Effector memory CD4-positive, alpha-beta T cell (primary cell): ENCODE data around the gene TUB.

ENCODE experiments used
- DNase-seq, 3 donors: peaks; one replicate each; pipeline ENCODE4 v3.0.0-alpha.2; 2020
- H3K27ac ChIP-seq: 2 replicates; pipeline ENCODE4 v1.7.0; 2013; ENCODE audit warnings: mild to moderate bottlenecking, low read length, moderate library complexity; ENCODE audit not compliant: insufficient read depth, poor library complexity, severe bottlenecking
- H3K27me3 ChIP-seq: replicated peaks from 2 replicates; pipeline ENCODE4 v1.7.0; 2013; ENCODE audit warnings: mild to moderate bottlenecking, low read length; ENCODE audit not compliant: insufficient read depth, control insufficient read depth, poor library complexity, severe bottlenecking
- H3K36me3 ChIP-seq: 2 replicates; pipeline ENCODE4 v1.7.0; 2013; ENCODE audit warnings: mild to moderate bottlenecking, low read length, moderate library complexity; ENCODE audit not compliant: control insufficient read depth, insufficient read depth
- H3K4me1 ChIP-seq: 2 replicates; pipeline ENCODE4 v1.7.0; 2013; ENCODE audit warnings: low read length, mild to moderate bottlenecking; ENCODE audit not compliant: control insufficient read depth, insufficient read depth, poor library complexity, severe bottlenecking
- H3K4me3 ChIP-seq: 2 replicates; pipeline ENCODE4 v1.7.0; 2013; ENCODE audit warnings: low read length, low read depth, mild to moderate bottlenecking; ENCODE audit not compliant: insufficient read depth, poor library complexity, severe bottlenecking
- H3K9me3 ChIP-seq: 2 replicates; pipeline ENCODE4 v1.7.0; 2013; ENCODE audit warnings: mild to moderate bottlenecking, low read length, moderate library complexity; ENCODE audit not compliant: control insufficient read depth

The TUB gene

DNA sequence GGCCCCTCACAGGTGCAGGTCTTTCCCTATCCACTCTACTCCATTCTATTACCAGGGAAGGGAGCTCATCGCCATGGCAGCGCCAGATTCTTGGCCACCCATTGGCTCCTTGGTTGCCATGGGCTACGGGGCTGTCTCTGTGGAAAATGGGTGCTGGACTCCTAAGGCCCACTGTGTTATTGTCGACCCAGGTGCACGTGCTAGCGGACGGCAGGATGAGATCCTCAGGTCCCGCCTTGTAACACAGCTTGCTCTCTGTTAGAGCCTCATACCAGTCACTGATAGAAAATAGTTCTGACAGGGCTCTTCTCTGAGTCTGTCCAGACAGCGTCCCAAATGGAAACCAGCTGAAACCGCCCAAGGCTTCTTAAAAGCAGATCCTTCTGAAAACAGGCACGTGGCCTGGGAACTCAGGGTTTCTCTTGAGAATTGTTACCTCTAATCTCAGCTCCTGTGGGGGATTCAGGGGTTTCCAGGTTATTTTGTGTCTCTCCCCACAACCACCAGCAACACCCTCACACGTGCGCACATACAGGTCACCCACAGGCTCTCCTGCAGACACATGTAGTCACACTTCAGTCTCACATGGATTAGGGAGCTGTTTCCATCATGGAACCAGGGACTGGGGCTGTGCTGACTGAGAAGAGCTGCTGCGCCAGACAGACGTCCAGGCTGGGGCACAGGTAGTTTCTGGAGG is 1.5 kb downstream of the TUB start:
- no peak overlapping the region for H3K27ac ChIP-seq
- H3K4me3 ChIP-seq: no peak overlapping the region
- no peak for DNase-seq
- no peaks in the 10 kb centered on the region for H3K36me3 ChIP-seq
- no peaks in the 10 kb centered on the region for H3K9me3 ChIP-seq
- peaks cover 5% of the 10 kb centered on the region for H3K4me1 ChIP-seq
- peaks cover 12% of the 10 kb centered on the region for H3K27me3 ChIP-seq

DNA sequence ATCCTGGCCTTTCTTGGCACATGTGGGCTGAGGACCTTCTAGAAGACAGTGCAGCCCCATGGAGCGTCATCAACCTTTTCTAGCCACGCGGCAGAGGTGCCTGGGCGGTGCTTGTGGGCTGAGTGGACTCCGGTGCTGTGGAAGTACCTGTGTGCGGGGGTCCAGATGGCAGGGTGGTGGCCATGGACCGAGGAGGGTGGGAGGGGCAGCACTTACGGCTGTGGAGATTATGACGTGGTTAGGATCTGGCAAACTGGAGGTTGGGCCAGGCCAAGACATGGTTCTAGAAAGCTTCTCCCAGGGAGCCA is 2.0 kb downstream of the TUB start:
- no peak for DNase-seq
- Histone ChIP-seq H3K4me3 (no peak overlapping the region), H3K27ac (no peak overlapping the region), H3K4me1 (peaks cover 5% of the 10 kb centered on the region), H3K36me3 (no peaks in the 10 kb centered on the region), H3K27me3 (peaks cover 12% of the 10 kb centered on the region), H3K9me3 (no peaks in the 10 kb centered on the region)

DNA sequence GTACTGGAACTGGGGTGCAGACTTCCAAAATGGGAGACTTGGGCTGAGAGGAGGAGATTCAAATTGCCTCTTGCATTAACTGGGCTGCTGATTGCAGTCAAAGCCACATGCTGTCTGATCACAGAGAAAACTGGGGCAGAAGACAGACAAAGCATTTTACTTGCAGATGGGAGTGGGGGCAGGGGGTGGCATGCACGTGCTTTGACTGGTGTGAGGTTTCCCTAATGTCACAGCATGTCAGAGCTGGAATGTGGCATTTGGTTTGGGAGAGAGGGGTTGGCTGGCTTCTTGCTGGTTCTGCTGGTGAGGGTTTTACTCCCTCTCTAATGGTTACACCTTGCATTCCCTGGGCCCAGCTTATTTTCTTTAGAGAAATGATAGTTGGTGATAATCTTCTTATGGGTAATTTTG is 2.9 kb downstream of the TUB start:
- DNase-seq: no peak
- no peak overlapping the region for H3K27ac ChIP-seq
- H3K4me3 ChIP-seq: no peak overlapping the region
- H3K9me3 ChIP-seq: no peaks in the 10 kb centered on the region
- H3K36me3 ChIP-seq: no peaks in the 10 kb centered on the region
- H3K4me1 ChIP-seq: peaks cover 5% of the 10 kb centered on the region
- H3K27me3 ChIP-seq: peaks cover 12% of the 10 kb centered on the region

DNA sequence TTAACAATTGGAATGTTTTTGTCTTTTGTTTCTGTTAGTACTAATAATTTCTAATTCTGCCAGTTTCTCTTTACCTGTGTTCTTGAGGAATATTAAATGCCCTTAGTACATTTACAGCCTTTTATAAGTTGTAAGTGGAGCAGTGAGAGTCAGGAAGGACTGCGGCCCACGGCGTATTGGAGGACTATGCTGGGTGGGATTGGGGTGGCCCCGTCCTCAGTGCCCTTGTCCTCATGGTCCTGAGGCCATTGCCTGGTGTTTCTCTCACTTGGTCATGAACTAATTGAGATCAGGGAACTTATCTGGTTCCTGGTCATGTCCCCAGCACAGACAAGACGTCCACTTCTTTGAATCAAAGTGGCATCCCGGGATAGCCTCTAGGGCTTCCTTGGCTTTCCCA is 3.3 kb downstream of the TUB start:
- Histone ChIP-seq H3K36me3 (no peaks in the 10 kb centered on the region), H3K27ac (no peak overlapping the region), H3K4me1 (peaks cover 5% of the 10 kb centered on the region), H3K9me3 (no peaks in the 10 kb centered on the region), H3K27me3 (peaks cover 12% of the 10 kb centered on the region), H3K4me3 (no peak overlapping the region)
- DNase-seq: no peak

DNA sequence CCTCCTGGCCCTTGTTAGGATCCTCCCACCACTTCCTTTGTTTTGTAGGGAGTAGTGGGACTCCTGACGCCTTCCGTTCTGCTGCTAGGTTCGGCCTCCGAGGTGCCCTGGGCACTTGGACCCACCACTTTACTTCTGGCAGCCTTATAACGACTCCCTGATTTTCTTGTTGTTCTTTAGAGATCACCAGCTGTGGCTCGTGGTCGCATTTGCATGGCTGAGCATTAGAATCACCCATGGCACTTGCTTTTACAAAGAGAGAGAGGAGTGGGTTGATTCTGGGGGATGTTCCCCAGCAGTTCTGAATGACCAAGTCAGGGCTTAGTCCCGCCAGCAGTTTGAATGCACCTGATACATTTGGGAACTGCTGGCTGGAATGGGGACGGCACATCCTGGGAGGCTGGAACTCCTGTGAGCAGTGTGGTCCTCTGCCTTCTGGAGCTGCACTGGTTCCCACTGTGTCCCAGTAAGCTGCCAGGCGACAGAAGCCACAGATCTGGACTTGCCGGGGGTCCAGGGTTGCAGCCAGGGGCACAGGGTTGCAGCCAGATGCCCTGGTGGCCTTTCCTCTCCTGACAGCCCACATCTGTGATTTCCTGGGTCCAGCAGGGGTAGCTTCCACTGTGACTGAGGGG is 4.1 kb downstream of the TUB start:
- peaks cover 5% of the 10 kb centered on the region for H3K4me1 ChIP-seq
- no peak overlapping the region for H3K27ac ChIP-seq
- H3K9me3 ChIP-seq: no peaks in the 10 kb centered on the region
- no peaks in the 10 kb centered on the region for H3K36me3 ChIP-seq
- H3K4me3 ChIP-seq: no peak overlapping the region
- DNase-seq: no peak
- H3K27me3 ChIP-seq: peaks cover 12% of the 10 kb centered on the region

DNA sequence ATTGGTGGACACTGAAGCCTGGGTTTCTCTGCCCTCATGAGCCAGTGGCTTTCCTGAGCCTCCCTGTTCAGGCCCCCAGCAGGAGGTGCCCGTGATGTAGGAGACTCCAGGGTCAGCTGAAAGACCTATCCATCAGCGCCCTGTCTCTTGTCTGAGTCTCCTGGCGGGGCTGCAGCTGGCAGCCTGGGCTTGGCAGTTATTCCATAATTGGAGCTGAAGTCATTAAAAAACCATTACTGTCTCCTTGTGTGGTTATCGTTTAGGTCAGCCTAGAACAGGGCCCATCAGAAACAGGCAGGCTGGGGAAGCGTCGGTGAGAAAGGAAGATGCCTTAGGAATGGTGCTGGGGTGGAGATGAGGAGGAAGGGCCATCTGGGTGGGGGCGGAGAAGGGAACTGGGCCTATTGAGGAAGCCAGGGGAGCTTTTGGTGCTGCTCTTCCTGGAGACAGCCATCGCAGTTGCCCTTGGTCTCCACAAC is 5.0 kb downstream of the TUB start:
- peaks cover 12% of the 10 kb centered on the region for H3K27me3 ChIP-seq
- no peak overlapping the region for H3K4me3 ChIP-seq
- H3K36me3 ChIP-seq: no peaks in the 10 kb centered on the region
- peaks cover 5% of the 10 kb centered on the region for H3K4me1 ChIP-seq
- DNase-seq: no peak
- no peak overlapping the region for H3K27ac ChIP-seq
- no peaks in the 10 kb centered on the region for H3K9me3 ChIP-seq

DNA sequence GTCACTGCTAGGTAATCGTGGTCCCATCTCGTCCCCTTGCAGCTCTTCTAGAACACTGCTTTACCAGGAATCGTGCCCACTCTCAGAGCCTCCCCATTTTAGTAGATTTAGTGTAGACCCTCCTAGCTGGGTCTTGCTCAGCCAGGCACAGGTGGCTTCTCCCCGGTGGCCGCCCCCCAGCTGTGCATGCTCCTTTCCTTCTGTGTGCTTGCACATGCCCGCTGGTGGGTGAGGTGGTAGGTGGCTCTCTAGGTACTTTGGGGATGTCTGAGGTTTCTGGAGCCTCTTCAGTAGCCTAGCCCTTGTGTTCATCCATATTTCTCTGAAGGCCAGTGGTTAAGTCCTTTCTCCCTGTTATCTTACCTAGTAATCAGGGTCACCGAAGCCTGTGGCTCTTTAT is 5.6 kb downstream of the TUB start:
- H3K27me3 ChIP-seq: peaks cover 12% of the 10 kb centered on the region
- no peak for DNase-seq

DNA sequence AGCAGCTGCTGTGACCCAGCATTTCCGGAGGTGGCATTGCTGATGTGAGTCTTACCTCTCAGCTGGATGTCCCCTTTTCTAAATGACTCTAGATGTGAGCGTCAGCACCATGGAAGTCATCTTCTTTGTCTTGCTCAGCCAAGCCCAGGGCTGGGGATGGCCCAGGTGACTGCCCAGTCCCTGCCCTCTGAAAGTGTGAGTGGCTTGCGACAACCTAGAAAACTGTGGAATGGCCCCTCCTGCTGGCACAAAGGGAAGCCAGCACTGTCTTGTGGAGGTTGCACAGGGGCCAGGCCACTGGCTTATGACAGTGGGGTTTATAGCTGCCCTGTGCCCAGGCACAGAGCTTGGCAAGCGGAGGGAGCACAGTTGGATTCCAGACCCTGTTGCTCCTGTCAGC is 6.2 kb downstream of the TUB start:
- H3K27me3 ChIP-seq: peaks cover 6% of the 10 kb centered on the region
- H3K4me1 ChIP-seq: no peaks in the 10 kb centered on the region
- no peak overlapping the region for H3K27ac ChIP-seq
- no peaks in the 10 kb centered on the region for H3K9me3 ChIP-seq
- no peak for DNase-seq
- H3K4me3 ChIP-seq: no peak overlapping the region
- no peaks in the 10 kb centered on the region for H3K36me3 ChIP-seq

More for the DNA sequence above, 5.6 kb downstream of the TUB start:
- Histone ChIP-seq H3K27ac (no peak overlapping the region), H3K4me1 (peaks cover 3% of the 10 kb centered on the region), H3K9me3 (no peaks in the 10 kb centered on the region), H3K4me3 (no peak overlapping the region), H3K36me3 (no peaks in the 10 kb centered on the region)

DNA sequence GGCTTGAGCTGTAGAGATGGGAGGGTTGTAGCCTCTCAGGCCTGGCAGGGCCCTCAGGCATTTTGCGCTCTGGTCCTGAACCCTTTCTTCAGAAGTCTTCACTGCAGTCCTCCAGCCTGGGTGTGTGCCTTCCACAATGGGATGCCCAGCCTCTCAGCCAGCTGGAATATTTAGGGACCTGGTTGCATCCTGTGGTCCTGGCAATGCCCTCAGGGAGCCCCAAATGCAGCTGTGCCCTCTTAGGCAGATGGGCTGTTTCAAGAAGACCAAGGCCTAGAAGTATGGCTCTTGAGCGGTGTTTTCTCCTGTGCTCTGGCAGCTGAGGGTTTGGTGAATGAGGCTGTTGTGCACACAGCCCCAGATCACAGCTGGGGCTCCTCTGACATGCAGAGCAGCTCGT is 6.7 kb downstream of the TUB start:
- H3K4me1 ChIP-seq: no peaks in the 10 kb centered on the region
- no peak overlapping the region for H3K4me3 ChIP-seq
- no peaks in the 10 kb centered on the region for H3K36me3 ChIP-seq
- peaks cover 4% of the 10 kb centered on the region for H3K27me3 ChIP-seq
- H3K9me3 ChIP-seq: no peaks in the 10 kb centered on the region
- no peak overlapping the region for H3K27ac ChIP-seq
- no peak for DNase-seq

DNA sequence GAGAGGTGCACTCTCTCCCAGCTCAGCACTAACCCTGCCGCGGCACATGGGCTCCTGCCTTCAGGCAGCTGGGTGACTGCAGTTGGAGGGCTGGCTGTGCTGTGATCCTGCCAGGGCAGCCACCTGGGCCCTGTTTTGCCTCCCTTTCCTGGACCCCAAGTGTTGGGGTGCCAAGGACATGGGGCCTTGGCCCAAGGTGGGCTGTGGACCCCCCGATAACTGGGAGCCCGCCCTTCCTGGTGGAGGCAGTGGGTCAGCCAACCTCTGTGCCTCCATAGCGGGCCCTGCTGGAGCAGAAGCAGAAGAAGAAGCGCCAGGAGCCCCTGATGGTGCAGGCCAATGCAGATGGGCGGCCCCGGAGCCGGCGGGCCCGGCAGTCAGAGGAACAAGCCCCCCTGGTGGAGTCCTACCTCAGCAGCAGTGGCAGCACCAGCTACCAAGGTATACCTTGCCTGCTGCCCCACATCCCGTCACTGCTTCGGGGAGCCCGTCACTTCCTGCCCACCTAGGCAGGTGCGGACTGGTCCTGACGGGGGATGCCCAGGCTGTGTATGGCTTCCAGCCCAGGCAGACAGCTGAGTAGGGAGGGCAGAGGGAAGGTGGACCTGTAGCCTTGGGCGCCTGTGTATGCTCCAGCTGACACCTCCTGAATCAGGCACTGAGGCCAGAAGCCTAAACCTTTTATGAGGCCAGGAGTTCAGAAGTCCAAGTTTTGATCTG is 8.9 kb downstream of the TUB start:
- Histone ChIP-seq H3K36me3 (no peaks in the 10 kb centered on the region), H3K27ac (no peak overlapping the region), H3K4me1 (no peaks in the 10 kb centered on the region), H3K9me3 (no peaks in the 10 kb centered on the region), H3K4me3 (no peak overlapping the region), H3K27me3 (no peaks in the 10 kb centered on the region)
- no peak for DNase-seq
